Natural killer cell (primary cell): ENCODE results near the gene MOSPD2. TPM values are rescaled to one million over a fixed set of nuclear protein-coding genes. Genes with fewer than 3 reads are reported as not detected.

Experiments used
- ATAC-seq, 3 donors: fragments of 150-1000 bp in 2 of 3; fragments of 200-7000 bp in 1 of 3; cut with Tn5 transposase; 1 replicate in 1 of 3; 2 replicates in 2 of 3; pipeline ENCODE4 v1.10.0; 2021; ENCODE audit warnings: mild to moderate bottlenecking in 2 of 3, moderate library complexity in 2 of 3
- DNase-seq, 2 donors: peaks; one replicate each; pipeline versions ENCODE4 v3.0.0 to v3.0.0-alpha.2; 2013 to 2021; ENCODE audit warnings: mixed read lengths in 1 of 2
- H3K27ac ChIP-seq: one replicate; pipeline ENCODE4 v1.5.1; 2013; ENCODE audit warnings: mild to moderate bottlenecking, low read length
- H3K27me3 ChIP-seq: one replicate; pipeline ENCODE4 v1.6.1; 2013; ENCODE audit warnings: low read length; ENCODE audit not compliant: control insufficient read depth, insufficient read depth
- H3K36me3 ChIP-seq: one replicate; pipeline ENCODE4 v1.6.1; 2013; ENCODE audit warnings: low read length; ENCODE audit not compliant: control insufficient read depth, insufficient read depth
- H3K4me1 ChIP-seq: one replicate; pipeline ENCODE4 v1.6.1; 2013; ENCODE audit warnings: low read length; ENCODE audit not compliant: control insufficient read depth, insufficient read depth
- H3K4me3 ChIP-seq: one replicate; pipeline ENCODE4 v1.5.1; 2013; ENCODE audit warnings: low read length
- H3K9me3 ChIP-seq: one replicate; pipeline ENCODE4 v1.6.1; 2013; ENCODE audit warnings: low read length; ENCODE audit not compliant: control insufficient read depth, insufficient read depth
- H3K27ac Mint-ChIP-seq, 2 donors: one replicate each; pipeline ENCODE4 v1.8.0; 2022; ENCODE audit warnings: mild to moderate bottlenecking in 2 of 2, mixed read lengths in 2 of 2, moderate library complexity in 1 of 2
- H3K27me3 Mint-ChIP-seq, 2 donors: one replicate each; pipeline ENCODE4 v1.8.0; 2022; ENCODE audit warnings: low read depth in 2 of 2, mixed read lengths in 2 of 2
- H3K36me3 Mint-ChIP-seq: one replicate; pipeline ENCODE4 v1.8.0; 2022; ENCODE audit warnings: mixed read lengths
- H3K4me1 Mint-ChIP-seq, 2 donors: one replicate each; pipeline ENCODE4 v1.8.0; 2022; ENCODE audit warnings: mixed read lengths in 2 of 2
- H3K4me3 Mint-ChIP-seq: one replicate; pipeline ENCODE4 v1.8.0; 2022; ENCODE audit warnings: mild to moderate bottlenecking, moderate library complexity, mixed read lengths
- H3K9me3 Mint-ChIP-seq, 2 donors: one replicate each; pipeline ENCODE4 v1.8.0; 2022; ENCODE audit warnings: mixed read lengths in 2 of 2
- WGBS: methylation state at CpG from one replicate; pipeline ENCODE4 v1.1.7; 2013; ENCODE audit warnings: missing lambda C conversion rate; ENCODE audit not compliant: insufficient coverage; 5-methylcytosine and 5-hydroxymethylcytosine counted together
- intact Hi-C: fragments of 100-400 bp; cut with micrococcal nuclease; formaldehyde crosslinking; loops from one replicate; pipeline ENCODE4 v1.14.2; 2022
- total RNA-seq, 4 donors: library from RNA; stranded (reverse); fragments of 120-200 nt in 1 of 4; gene quantifications; one replicate each; pipeline versions ENCODE4 v1.2.3 to v1.2.4, GENCODE V29; 2013 to 2022
- TF ChIP-seq, protein P1 (sequence below): fragments of 200-600 bp; IDR thresholded peaks from one replicate; pipeline ENCODE4 v1.8.0; 2022; ENCODE audit warnings: antibody characterized with exemption

MOSPD2 gene
- total RNA-seq, 3 donors from 2014 or later (not counting 1 experiment from before 2014, with no cell fraction given) = 10.5 to 18.0 (median 11.2) TPM

DNA sequence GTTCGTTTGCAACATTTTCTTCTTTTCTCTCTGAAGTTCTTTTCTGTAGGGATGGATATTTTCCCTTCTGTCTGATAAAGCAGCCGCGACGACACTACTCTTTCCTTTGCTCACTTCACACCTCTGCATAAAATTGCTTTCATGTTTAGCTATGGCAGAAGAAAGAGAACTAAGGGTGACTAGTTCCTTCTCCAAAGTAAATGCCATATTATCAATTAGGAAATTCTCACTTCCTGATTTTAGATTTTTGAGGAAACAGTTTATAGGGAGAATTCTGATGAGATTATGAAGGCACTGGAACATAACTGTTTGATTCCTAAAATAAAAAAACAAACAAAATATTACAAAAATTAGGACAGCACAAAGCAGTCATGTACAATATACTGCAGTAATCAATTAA lies 29.6 kb upstream of the MOSPD2 start:
- Mint-ChIP-seq H3K36me3 (no peaks in the 10 kb centered on the region), H3K4me1 (no peaks in the 10 kb centered on the region), H3K9me3 (no peaks in the 10 kb centered on the region), H3K27ac (no peak overlapping the region), H3K27me3 (no peaks in the 10 kb centered on the region), H3K4me3 (no peak overlapping the region)
- TF ChIP-seq, protein P1, sequence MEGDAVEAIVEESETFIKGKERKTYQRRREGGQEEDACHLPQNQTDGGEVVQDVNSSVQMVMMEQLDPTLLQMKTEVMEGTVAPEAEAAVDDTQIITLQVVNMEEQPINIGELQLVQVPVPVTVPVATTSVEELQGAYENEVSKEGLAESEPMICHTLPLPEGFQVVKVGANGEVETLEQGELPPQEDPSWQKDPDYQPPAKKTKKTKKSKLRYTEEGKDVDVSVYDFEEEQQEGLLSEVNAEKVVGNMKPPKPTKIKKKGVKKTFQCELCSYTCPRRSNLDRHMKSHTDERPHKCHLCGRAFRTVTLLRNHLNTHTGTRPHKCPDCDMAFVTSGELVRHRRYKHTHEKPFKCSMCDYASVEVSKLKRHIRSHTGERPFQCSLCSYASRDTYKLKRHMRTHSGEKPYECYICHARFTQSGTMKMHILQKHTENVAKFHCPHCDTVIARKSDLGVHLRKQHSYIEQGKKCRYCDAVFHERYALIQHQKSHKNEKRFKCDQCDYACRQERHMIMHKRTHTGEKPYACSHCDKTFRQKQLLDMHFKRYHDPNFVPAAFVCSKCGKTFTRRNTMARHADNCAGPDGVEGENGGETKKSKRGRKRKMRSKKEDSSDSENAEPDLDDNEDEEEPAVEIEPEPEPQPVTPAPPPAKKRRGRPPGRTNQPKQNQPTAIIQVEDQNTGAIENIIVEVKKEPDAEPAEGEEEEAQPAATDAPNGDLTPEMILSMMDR = no peak
- Histone ChIP-seq H3K27ac (no peak overlapping the region), H3K9me3 (no peaks in the 10 kb centered on the region), H3K27me3 (no peaks in the 10 kb centered on the region), H3K4me1 (no peaks in the 10 kb centered on the region), H3K4me3 (no peak overlapping the region), H3K36me3 (peaks cover 2% of the 10 kb centered on the region)
- DNase-seq (no peak), ATAC-seq (no peak)
- intact Hi-C loops = no loop called here
- WGBS = no CpG with 5 or more reads among the region's 4 CpGs

DNA sequence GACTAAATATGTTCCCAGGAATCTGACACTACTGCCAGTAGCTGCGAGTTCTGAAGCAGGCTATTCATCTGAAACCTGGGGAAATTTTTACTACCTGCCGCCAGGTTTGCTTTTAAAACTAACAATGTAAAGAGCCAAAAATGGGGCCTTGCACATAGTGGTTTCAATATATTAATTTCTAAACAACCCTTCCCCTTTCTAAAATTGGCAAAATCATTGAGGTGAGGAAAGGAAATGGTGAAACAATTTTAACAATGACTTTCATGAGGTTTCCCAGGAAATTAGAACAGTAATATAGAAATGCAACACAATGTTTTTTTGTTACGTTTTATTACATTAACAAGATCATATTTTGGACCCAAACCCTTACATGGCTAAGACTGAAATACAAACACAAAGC lies 21.7 kb upstream of the MOSPD2 start:
- H3K4me3 Mint-ChIP-seq = no peak overlapping the region
- no peaks in the 10 kb centered on the region for H3K4me1 ChIP-seq
- H3K36me3 Mint-ChIP-seq = peaks cover 4% of the 10 kb centered on the region
- H3K4me3 ChIP-seq = no peak overlapping the region
- H3K36me3 ChIP-seq = no peaks in the 10 kb centered on the region
- no peaks in the 10 kb centered on the region for H3K9me3 ChIP-seq
- TF ChIP-seq, protein P1 = no peak
- no peak for DNase-seq
- H3K4me1 Mint-ChIP-seq = peaks cover 0 to 4% of the 10 kb centered on the region in 2 donors
- H3K27me3 Mint-ChIP-seq = no peaks in the 10 kb centered on the region
- no peaks in the 10 kb centered on the region for H3K9me3 Mint-ChIP-seq
- WGBS = 88% methylated on average over 2 of the region's 3 CpGs
- H3K27me3 ChIP-seq = no peaks in the 10 kb centered on the region
- intact Hi-C loops = no loop called here
- no peak overlapping the region for H3K27ac Mint-ChIP-seq
- no peak for ATAC-seq
- no peak overlapping the region for H3K27ac ChIP-seq

DNA sequence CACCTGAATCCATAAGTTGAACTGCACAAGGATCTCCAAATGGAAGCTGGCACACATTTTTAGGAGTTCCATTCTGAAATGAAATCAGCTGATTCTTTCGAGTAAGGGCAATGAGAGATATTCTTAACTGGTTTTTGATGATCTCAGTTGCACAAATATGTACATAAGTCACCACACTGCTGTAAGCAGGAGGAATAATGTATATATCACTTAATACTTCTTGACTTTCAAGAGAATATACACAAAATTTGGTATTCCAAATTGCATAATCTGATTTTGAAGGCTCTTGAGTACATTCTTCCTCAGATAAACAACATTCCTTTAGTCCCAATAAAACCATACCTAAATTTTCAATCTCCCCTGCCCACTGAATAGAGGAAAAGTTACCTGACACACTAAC lies 8.6 kb upstream of the MOSPD2 start:
- Mint-ChIP-seq H3K4me3 (no peak overlapping the region), H3K27me3 (no peaks in the 10 kb centered on the region), H3K9me3 (no peaks in the 10 kb centered on the region), H3K4me1 (no peaks in the 10 kb centered on the region), H3K36me3 (peaks cover 9% of the 10 kb centered on the region), H3K27ac (no peak overlapping the region)
- ATAC-seq = no peak
- intact Hi-C loops = no loop called here
- no peak for DNase-seq
- Histone ChIP-seq H3K9me3 (no peaks in the 10 kb centered on the region), H3K4me3 (no peak overlapping the region), H3K27ac (no peak overlapping the region), H3K27me3 (no peaks in the 10 kb centered on the region), H3K36me3 (no peaks in the 10 kb centered on the region), H3K4me1 (no peaks in the 10 kb centered on the region)
- WGBS = 100% methylated on average over 1 of the region's 1 CpG
- TF ChIP-seq, protein P1 = no peak

DNA sequence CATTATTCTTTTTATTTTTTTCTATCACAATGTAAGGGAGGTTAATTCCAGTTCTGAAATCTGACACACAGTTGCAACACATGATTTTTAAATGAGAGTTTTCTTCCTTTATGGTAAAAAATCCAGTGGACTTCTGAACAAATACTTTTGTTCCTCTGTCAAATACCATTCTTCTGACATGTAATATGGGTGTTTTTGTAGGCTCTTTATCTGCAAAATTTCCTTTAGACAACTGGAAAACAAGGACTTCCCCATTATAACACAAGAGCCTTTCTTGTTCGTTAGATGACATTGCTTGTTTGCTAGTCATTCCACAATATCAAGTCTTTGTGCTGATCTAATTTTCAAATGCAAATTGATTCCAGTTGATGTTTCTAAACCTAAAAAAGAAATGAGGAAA lies 8.0 kb upstream of the MOSPD2 start:
- Mint-ChIP-seq H3K9me3 (no peaks in the 10 kb centered on the region), H3K36me3 (peaks cover 9% of the 10 kb centered on the region), H3K27ac (no peak overlapping the region), H3K4me3 (no peak overlapping the region), H3K4me1 (no peaks in the 10 kb centered on the region), H3K27me3 (no peaks in the 10 kb centered on the region)
- ATAC-seq = no peak
- WGBS = 83% methylated on average over 1 of the region's 1 CpG
- intact Hi-C loops = no loop called here
- no peaks in the 10 kb centered on the region for H3K9me3 ChIP-seq
- H3K4me1 ChIP-seq = no peaks in the 10 kb centered on the region
- no peaks in the 10 kb centered on the region for H3K27me3 ChIP-seq
- no peak overlapping the region for H3K4me3 ChIP-seq
- TF ChIP-seq, protein P1 = no peak
- H3K27ac ChIP-seq = no peak overlapping the region
- no peak for DNase-seq
- H3K36me3 ChIP-seq = no peaks in the 10 kb centered on the region
